ENCODE results near the gene FXR2.

DNA sequence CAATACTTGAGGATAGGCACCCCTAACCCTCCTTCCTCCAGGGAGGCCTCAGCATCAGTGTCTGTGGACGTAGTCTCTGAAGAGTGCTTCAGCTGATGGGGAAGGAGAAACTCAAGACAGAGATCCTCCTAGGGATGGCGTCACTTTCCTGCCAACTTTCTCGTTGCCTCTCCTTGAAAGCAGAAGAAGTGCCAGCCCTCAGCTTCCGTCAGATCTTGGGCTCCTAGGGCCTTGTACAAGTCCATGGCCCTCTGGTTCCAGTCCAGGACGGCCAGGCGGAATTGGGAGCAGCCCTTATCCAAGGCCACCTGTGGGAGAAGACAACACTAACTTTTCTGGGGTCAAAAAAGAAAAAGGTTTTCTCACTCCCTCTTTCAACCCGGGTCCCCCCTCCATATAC is 11.6 kb upstream of the FXR2 start:
- TF ChIP-seq, protein P1, sequence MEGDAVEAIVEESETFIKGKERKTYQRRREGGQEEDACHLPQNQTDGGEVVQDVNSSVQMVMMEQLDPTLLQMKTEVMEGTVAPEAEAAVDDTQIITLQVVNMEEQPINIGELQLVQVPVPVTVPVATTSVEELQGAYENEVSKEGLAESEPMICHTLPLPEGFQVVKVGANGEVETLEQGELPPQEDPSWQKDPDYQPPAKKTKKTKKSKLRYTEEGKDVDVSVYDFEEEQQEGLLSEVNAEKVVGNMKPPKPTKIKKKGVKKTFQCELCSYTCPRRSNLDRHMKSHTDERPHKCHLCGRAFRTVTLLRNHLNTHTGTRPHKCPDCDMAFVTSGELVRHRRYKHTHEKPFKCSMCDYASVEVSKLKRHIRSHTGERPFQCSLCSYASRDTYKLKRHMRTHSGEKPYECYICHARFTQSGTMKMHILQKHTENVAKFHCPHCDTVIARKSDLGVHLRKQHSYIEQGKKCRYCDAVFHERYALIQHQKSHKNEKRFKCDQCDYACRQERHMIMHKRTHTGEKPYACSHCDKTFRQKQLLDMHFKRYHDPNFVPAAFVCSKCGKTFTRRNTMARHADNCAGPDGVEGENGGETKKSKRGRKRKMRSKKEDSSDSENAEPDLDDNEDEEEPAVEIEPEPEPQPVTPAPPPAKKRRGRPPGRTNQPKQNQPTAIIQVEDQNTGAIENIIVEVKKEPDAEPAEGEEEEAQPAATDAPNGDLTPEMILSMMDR (conservative IDR thresholded peaks at IDR 0.05 in 1 of 2, IDR thresholded peaks at IDR 0.05 in 1 of 2; ENCODE audit: low read depth in 1 of 2, low read length in 2 of 2), result no peak
- TF ChIP-seq EZH2 (IDR thresholded peaks at IDR 0.05; ENCODE audit: low read length, missing control alignments), result no peak
